Mesenchymal stem cell (in vitro differentiated cells and primary cell): ENCODE results near the gene ABHD16B.
"Not testable (repeated sequence)": the region's sequence is repeated elsewhere in the genome, so short reads cannot be mapped to it uniquely, and the experiment has no call there.

Experiments
- DNase-seq: peaks from one replicate; pipeline ENCODE4 v3.0.0-alpha.2; 2013
- H2AFZ ChIP-seq: one replicate; pipeline ENCODE4 v1.6.1; 2013; ENCODE audit warnings: low read depth, mild to moderate bottlenecking, control low read depth, inconsistent platforms, low read length, moderate library complexity
- H2AK5ac ChIP-seq: 2 replicates; pipeline ENCODE4 v1.6.1; 2013; ENCODE audit warnings: low read length, moderate library complexity, mild to moderate bottlenecking, inconsistent platforms; ENCODE audit not compliant: severe bottlenecking
- H2BK120ac ChIP-seq: one replicate; pipeline ENCODE4 v1.6.1; 2013; ENCODE audit warnings: low read depth, mild to moderate bottlenecking, inconsistent platforms, low read length, moderate library complexity
- H2BK12ac ChIP-seq, 2 experiments: one replicate each; pipeline ENCODE4 v1.6.1; 2013; ENCODE audit warnings: inconsistent platforms in 2 of 2, low read length in 2 of 2, mild to moderate bottlenecking in 2 of 2, moderate library complexity in 2 of 2, control low read depth in 1 of 2
- H2BK15ac ChIP-seq: one replicate; pipeline ENCODE4 v1.6.1; 2013; ENCODE audit warnings: mild to moderate bottlenecking, low read depth, inconsistent platforms; ENCODE audit not compliant: poor library complexity, severe bottlenecking
- H2BK5ac ChIP-seq: 2 replicates; pipeline ENCODE4 v1.6.1; 2013; ENCODE audit warnings: low read depth, mild to moderate bottlenecking, low read length, control low read depth, inconsistent platforms; ENCODE audit not compliant: poor library complexity, severe bottlenecking
- H3K14ac ChIP-seq, 2 experiments: one replicate each; pipeline ENCODE4 v1.6.1; 2013; ENCODE audit warnings: inconsistent platforms in 2 of 2, low read length in 2 of 2, control low read depth in 1 of 2, mild to moderate bottlenecking in 1 of 2, moderate library complexity in 1 of 2
- H3K18ac ChIP-seq, 2 experiments: one replicate each; pipeline ENCODE4 v1.6.1; 2013; ENCODE audit warnings: inconsistent platforms in 2 of 2, low read length in 2 of 2, control low read depth in 1 of 2, low read depth in 1 of 2, mild to moderate bottlenecking in 1 of 2
- H3K23ac ChIP-seq, 2 experiments: one replicate each; pipeline ENCODE4 v1.6.1; 2013; ENCODE audit warnings: inconsistent platforms in 2 of 2, low read length in 2 of 2, mild to moderate bottlenecking in 2 of 2, moderate library complexity in 2 of 2, control low read depth in 1 of 2
- H3K27ac ChIP-seq: 2 replicates; pipeline ENCODE4 v1.5.1; 2013; ENCODE audit warnings: mild to moderate bottlenecking, moderate library complexity, low read length, control low read depth, inconsistent platforms; ENCODE audit not compliant: poor library complexity, severe bottlenecking
- H3K27me3 ChIP-seq, 2 experiments: 2 replicates each; pipeline versions ENCODE4 v1.6.1 to v1.7.0; 2013; ENCODE audit warnings: low read length in 2 of 2, mild to moderate bottlenecking in 2 of 2, moderate library complexity in 2 of 2, control low read depth in 1 of 2, inconsistent platforms in 1 of 2; ENCODE audit not compliant: control insufficient read depth in 1 of 2, insufficient read depth in 1 of 2
- H3K36me3 ChIP-seq, 2 experiments: 2 replicates each; pipeline versions ENCODE4 v1.6.1 to v1.7.0; 2013; ENCODE audit warnings: low read length in 2 of 2, control low read depth in 1 of 2, inconsistent platforms in 1 of 2, low read depth in 1 of 2, mild to moderate bottlenecking in 1 of 2; ENCODE audit not compliant: insufficient read depth in 2 of 2, control insufficient read depth in 1 of 2
- H3K4ac ChIP-seq, 2 experiments: one replicate each; pipeline ENCODE4 v1.6.1; 2013; ENCODE audit warnings: inconsistent platforms in 2 of 2, low read length in 2 of 2, mild to moderate bottlenecking in 2 of 2, moderate library complexity in 2 of 2, control low read depth in 1 of 2, low read depth in 1 of 2
- H3K4me1 ChIP-seq: 2 replicates; pipeline ENCODE4 v1.6.1; 2013; ENCODE audit warnings: low read depth, low read length, control low read depth; ENCODE audit not compliant: control insufficient read depth, insufficient read depth
- H3K4me2 ChIP-seq: 2 replicates; pipeline ENCODE4 v1.6.1; 2013; ENCODE audit warnings: low read length, mild to moderate bottlenecking, inconsistent platforms; ENCODE audit not compliant: poor library complexity, severe bottlenecking
- H3K4me3 ChIP-seq, 2 experiments: 2 replicates each; pipeline versions ENCODE4 v1.5.1 to v1.7.0; 2013; ENCODE audit warnings: low read length in 2 of 2, mild to moderate bottlenecking in 2 of 2, control low read depth in 1 of 2, low read depth in 1 of 2; ENCODE audit not compliant: insufficient read depth in 1 of 2
- H3K79me1 ChIP-seq: replicated peaks from 2 replicates; pipeline ENCODE4 v1.6.1; 2013; ENCODE audit warnings: mild to moderate bottlenecking, control low read depth, low read length, inconsistent platforms; ENCODE audit not compliant: poor library complexity, severe bottlenecking
- H3K9ac ChIP-seq: 2 replicates; pipeline ENCODE4 v1.7.0; 2013; ENCODE audit warnings: mild to moderate bottlenecking, low read length, moderate library complexity
- H3K9me3 ChIP-seq: 2 replicates; pipeline ENCODE4 v1.7.0; 2013; ENCODE audit warnings: mild to moderate bottlenecking, low read length; ENCODE audit not compliant: control insufficient read depth
- H4K8ac ChIP-seq: one replicate; pipeline ENCODE4 v1.6.1; 2013; ENCODE audit warnings: inconsistent platforms, mild to moderate bottlenecking, low read length, moderate library complexity
- H4K91ac ChIP-seq: one replicate; pipeline ENCODE4 v1.6.1; 2013; ENCODE audit warnings: mild to moderate bottlenecking, low read length, inconsistent platforms
- WGBS: methylation state at CpG from one replicate; pipeline ENCODE4 v1.1.7; 2013; ENCODE audit warnings: mixed read lengths; 5-methylcytosine and 5-hydroxymethylcytosine counted together

Gene ABHD16B

DNA sequence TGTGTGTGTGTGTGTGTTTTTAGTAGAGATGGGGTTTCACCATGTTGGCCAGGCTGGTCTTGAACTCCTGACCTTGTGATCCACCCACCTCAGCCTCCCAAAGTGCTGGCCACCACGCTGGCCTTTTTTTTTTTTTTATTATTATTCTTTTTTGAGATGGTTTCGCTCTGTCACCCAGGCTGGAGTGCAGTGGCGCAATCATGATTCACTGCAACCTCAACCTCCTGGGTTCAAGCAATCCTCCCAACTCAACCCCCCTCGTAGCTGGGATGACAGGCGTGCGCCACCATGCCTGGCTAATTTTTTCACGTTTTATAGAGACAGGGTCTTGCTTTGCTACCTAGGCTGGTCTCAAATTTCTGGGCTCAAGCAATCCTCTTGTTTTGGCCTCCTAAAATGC lies 12.9 kb downstream of the ABHD16B start:
- not testable (repeated sequence) for H2BK15ac ChIP-seq, H3K23ac ChIP-seq, H4K91ac ChIP-seq, H3K27ac ChIP-seq, DNase-seq, H3K4me3 ChIP-seq, H3K9me3 ChIP-seq, H4K8ac ChIP-seq, H3K18ac ChIP-seq, H3K4ac ChIP-seq, H3K4me2 ChIP-seq, H3K27me3 ChIP-seq, H2AFZ ChIP-seq, H3K14ac ChIP-seq, H2BK5ac ChIP-seq, H3K9ac ChIP-seq, H2BK120ac ChIP-seq, H2AK5ac ChIP-seq, H2BK12ac ChIP-seq
- Histone ChIP-seq H3K36me3 (peaks cover 90 to 96% of the 10 kb centered on the region in 2 experiments), H3K4me1 (peaks cover 13% of the 10 kb centered on the region), H3K79me1 (peaks cover 43% of the 10 kb centered on the region)
- 96% methylated on average over 6 of the region's 7 CpGs for WGBS

DNA sequence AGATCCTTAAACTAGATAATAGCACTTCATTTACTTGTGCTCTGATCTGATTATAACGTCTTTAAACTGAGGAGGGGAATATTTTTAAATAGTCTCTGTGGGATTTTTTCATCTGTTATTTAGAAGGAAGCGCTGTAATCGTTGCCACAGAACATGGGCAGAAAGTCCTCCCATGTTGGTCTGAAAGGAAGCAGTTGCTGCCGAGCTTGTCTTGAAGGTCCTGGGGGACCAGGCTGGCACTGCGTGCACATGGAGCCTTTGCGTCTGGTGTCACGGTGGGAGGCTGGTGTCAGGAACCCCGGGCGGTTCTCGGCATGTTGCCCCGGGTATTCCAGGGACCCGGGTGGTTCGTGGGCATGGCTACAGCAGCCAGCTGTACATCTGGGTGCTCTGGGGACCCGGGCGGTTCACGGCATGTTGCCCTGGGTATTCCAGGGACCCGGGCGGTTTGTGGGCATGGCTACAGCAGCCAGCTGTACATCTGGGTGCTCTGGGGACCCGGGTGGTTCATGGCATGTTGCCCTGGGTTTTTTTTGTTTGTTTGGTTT lies 15.3 kb downstream of the ABHD16B start:
- Histone ChIP-seq H2BK15ac (no peak overlapping the region), H4K91ac (no peak overlapping the region), H3K14ac (no peak overlapping the region), H2AK5ac (no peak overlapping the region), H3K4me1 (peaks cover 16% of the 10 kb centered on the region), H4K8ac (no peak overlapping the region), H3K36me3 (peaks cover 78 to 84% of the 10 kb centered on the region in 2 experiments), H3K18ac (no peak overlapping the region), H3K79me1 (peaks cover 35% of the 10 kb centered on the region), H3K27me3 (no peaks in the 10 kb centered on the region), H2BK12ac (no peak overlapping the region), H2BK5ac (no peak overlapping the region), H3K23ac (no peak overlapping the region), H3K4me2 (no peak overlapping the region), H3K9me3 (no peaks in the 10 kb centered on the region), H2AFZ (no peak overlapping the region), H3K9ac (no peak overlapping the region), H3K27ac (no peak overlapping the region), H3K4ac (no peak overlapping the region), H3K4me3 (no peak overlapping the region), H2BK120ac (no peak overlapping the region)
- no peak for DNase-seq
- WGBS: 97% methylated on average over 16 of the region's 19 CpGs

DNA sequence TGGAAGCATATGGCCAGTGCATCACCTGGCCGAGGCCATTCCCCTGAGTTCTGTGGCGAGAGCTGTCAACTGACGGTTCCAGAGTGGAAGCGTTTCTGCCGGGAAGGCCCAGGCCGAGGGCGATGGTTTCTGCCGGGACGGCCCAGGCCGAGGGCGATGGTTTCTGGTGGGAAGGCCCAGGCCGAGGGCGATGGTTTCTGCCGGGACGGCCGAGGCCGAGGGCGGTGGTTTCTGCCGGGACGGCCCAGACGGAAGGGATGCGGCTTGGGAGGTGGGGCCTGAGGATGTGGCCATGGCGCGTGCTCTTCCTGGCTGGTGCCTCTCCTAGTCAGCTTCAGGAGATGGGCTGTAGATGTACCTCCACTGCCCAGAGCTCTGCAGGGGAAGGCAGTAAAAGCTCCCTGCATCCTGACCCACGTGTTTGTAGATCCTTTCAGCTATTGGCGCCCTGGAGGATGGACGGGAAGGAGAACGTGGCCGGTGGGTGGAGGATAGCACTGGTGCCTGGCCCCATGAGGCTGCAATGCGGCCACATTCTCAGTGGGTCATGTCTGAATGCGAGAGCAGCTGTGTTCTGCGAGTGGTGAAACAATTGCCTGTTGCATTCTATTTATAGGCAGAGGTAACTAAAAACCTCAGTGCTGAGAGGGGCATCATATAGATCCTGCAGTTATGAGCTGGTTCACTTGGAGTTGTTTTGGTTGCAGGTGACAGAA lies 16.6 kb downstream of the ABHD16B start:
- H3K27me3 ChIP-seq: no peaks in the 10 kb centered on the region
- no peak overlapping the region for H3K18ac ChIP-seq
- peak overlapping the region; percentile 74 for H4K91ac ChIP-seq
- no peak overlapping the region for H2BK12ac ChIP-seq
- H2BK15ac ChIP-seq: no peak overlapping the region
- no peak overlapping the region for H3K27ac ChIP-seq
- H3K4me2 ChIP-seq: no peak overlapping the region
- no peak overlapping the region for H3K4me3 ChIP-seq
- no peak overlapping the region for H2AK5ac ChIP-seq
- peaks cover 16% of the 10 kb centered on the region for H3K4me1 ChIP-seq
- H2AFZ ChIP-seq: no peak overlapping the region
- no peak overlapping the region for H2BK120ac ChIP-seq
- peak overlapping the region in 1 of 2 experiments; percentile 61 for H3K23ac ChIP-seq
- no peak overlapping the region for H3K4ac ChIP-seq
- H2BK5ac ChIP-seq: no peak overlapping the region
- H3K9me3 ChIP-seq: no peaks in the 10 kb centered on the region
- no peak for DNase-seq
- no peak overlapping the region for H4K8ac ChIP-seq
- H3K36me3 ChIP-seq: peaks cover 79 to 86% of the 10 kb centered on the region in 2 experiments
- 97% methylated on average over 32 of the region's 32 CpGs for WGBS
- H3K79me1 ChIP-seq: peaks cover 43% of the 10 kb centered on the region
- no peak overlapping the region for H3K14ac ChIP-seq
- no peak overlapping the region for H3K9ac ChIP-seq

DNA sequence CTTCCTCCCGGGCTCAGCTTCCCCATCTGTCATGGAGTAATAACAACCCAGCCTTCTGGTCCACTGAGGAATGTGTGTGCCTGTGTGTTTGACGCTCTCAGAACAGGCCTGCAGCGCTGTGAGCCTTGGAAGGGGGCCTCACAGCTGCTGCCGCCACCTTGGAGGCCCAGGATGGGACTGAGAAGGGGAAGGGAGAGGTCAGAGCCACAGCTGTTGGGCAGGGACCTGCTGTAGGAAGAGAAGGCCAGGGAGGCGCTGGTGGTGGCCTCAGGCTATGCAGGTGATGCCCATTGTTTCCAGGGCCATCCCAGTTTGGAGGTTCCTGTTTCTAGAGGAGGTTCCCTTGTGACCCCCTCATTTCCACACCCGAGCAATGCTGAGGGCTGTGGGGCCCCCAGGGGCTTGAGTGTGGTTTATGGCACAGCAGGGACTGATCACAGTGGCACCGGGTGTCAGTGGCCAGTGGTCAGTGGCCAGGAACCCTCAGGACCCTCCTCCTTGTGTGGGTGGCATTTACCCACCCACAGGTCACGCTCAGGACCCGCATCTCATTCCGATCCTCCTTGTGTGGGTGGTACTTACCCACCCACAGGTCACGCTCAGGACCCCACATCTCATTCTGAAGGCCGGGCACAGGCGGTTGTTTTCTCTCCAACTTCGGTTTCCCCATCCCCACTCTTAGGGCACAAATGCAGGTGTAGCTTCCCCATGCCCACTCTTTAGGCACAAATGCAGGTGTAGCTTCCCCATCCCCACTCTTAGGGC lies 17.8 kb downstream of the ABHD16B start:
- Histone ChIP-seq H3K4ac (no peak overlapping the region), H4K8ac (no peak overlapping the region), H2AK5ac (no peak overlapping the region), H3K4me1 (peaks cover 12% of the 10 kb centered on the region), H3K4me2 (no peak overlapping the region), H2BK5ac (no peak overlapping the region), H3K9me3 (no peaks in the 10 kb centered on the region), H2BK12ac (no peak overlapping the region), H3K27ac (no peak overlapping the region), H3K23ac (no peak overlapping the region), H2AFZ (no peak overlapping the region), H3K9ac (no peak overlapping the region), H3K4me3 (no peak overlapping the region), H4K91ac (no peak overlapping the region), H3K79me1 (peaks cover 44% of the 10 kb centered on the region), H2BK120ac (no peak overlapping the region), H3K14ac (no peak overlapping the region), H3K36me3 (peaks cover 81 to 87% of the 10 kb centered on the region in 2 experiments), H3K27me3 (no peaks in the 10 kb centered on the region), H2BK15ac (no peak overlapping the region), H3K18ac (no peak overlapping the region)
- 98% methylated on average over 13 of the region's 14 CpGs for WGBS
- DNase-seq: no peak
